Astrocyte (in vitro differentiated cells and primary cell): ENCODE data around the gene FCER1G. TPM values are rescaled to one million over a fixed set of nuclear protein-coding genes. Genes with fewer than 3 reads are reported as not detected.
A peak's percentile ranks its signal among the peaks of the same experiment; 100 is the strongest.

Experiments used
- DNase-seq: peaks from one replicate; pipeline ENCODE4 v3.0.0-alpha.2; 2010; ENCODE audit warnings: low read depth
- FAIRE-seq: peaks from 2 replicates; lab custom pipeline; 2011; peaks lifted over from hg19 to GRCh38; lab: Jason Lieb, UNC
- H2AFZ ChIP-seq: 2 replicates; pipeline ENCODE4 v1.6.0; 2012; ENCODE audit warnings: low read depth, low read length, inconsistent platforms
- H3K27ac ChIP-seq: 2 replicates; pipeline ENCODE4 v1.5.1; 2011; ENCODE audit warnings: low read depth, low read length, inconsistent platforms
- H3K27me3 ChIP-seq: 2 replicates; pipeline ENCODE4 v1.6.0; 2011; ENCODE audit warnings: low read length, inconsistent platforms; ENCODE audit not compliant: insufficient read depth
- H3K36me3 ChIP-seq: 2 replicates; pipeline ENCODE4 v1.5.1; 2011; ENCODE audit warnings: low read length, inconsistent platforms; ENCODE audit not compliant: insufficient read depth
- H3K4me1 ChIP-seq: 2 replicates; pipeline ENCODE4 v1.5.1; 2011; ENCODE audit warnings: low read length, inconsistent platforms; ENCODE audit not compliant: insufficient read depth
- H3K4me2 ChIP-seq: 2 replicates; pipeline ENCODE4 v1.6.0; 2012; ENCODE audit warnings: low read length, inconsistent platforms
- H3K4me3 ChIP-seq: 2 replicates; pipeline ENCODE4 v1.5.1; 2011; ENCODE audit warnings: low read depth, mild to moderate bottlenecking, low read length, inconsistent platforms; ENCODE audit not compliant: insufficient read depth
- H3K79me2 ChIP-seq: 2 replicates; pipeline ENCODE4 v1.6.0; 2012; ENCODE audit warnings: mild to moderate bottlenecking, low read length, inconsistent platforms; ENCODE audit not compliant: insufficient read depth
- H3K9ac ChIP-seq: 2 replicates; pipeline ENCODE4 v1.6.0; 2012; ENCODE audit warnings: mild to moderate bottlenecking, low read length, inconsistent platforms
- H3K9me3 ChIP-seq: 2 replicates; pipeline ENCODE4 v1.5.1; 2012; ENCODE audit warnings: low read depth, mild to moderate bottlenecking, low read length, inconsistent platforms; ENCODE audit not compliant: insufficient read depth
- H4K20me1 ChIP-seq: 2 replicates; pipeline ENCODE4 v1.6.0; 2012; ENCODE audit warnings: low read length, inconsistent platforms; ENCODE audit not compliant: insufficient read depth
- H3K27ac Mint-ChIP-seq: one replicate; pipeline ENCODE4 v1.8.0; 2021; ENCODE audit warnings: mild to moderate bottlenecking, mixed read lengths; ENCODE audit not compliant: unreplicated experiment
- H3K27me3 Mint-ChIP-seq: one replicate; pipeline ENCODE4 v1.8.0; 2021; ENCODE audit warnings: low read depth, mixed read lengths; ENCODE audit not compliant: unreplicated experiment
- H3K36me3 Mint-ChIP-seq: one replicate; pipeline ENCODE4 v1.8.0; 2021; ENCODE audit warnings: low read depth, mixed read lengths; ENCODE audit not compliant: unreplicated experiment
- H3K4me1 Mint-ChIP-seq: one replicate; pipeline ENCODE4 v1.8.0; 2021; ENCODE audit warnings: low read depth, mixed read lengths; ENCODE audit not compliant: unreplicated experiment
- H3K4me3 Mint-ChIP-seq: one replicate; pipeline ENCODE4 v1.8.0; 2021; ENCODE audit warnings: mild to moderate bottlenecking, moderate library complexity, mixed read lengths; ENCODE audit not compliant: unreplicated experiment
- H3K9me3 Mint-ChIP-seq: one replicate; pipeline ENCODE4 v1.8.0; 2021; ENCODE audit warnings: mild to moderate bottlenecking, mixed read lengths; ENCODE audit not compliant: unreplicated experiment
- EZH2 ChIP-seq: IDR thresholded peaks from 2 replicates; pipeline ENCODE4 v1.6.1; 2012; ENCODE audit warnings: mild to moderate bottlenecking, low read length, inconsistent platforms; ENCODE audit not compliant: insufficient read depth
- total RNA-seq: library from RNA; stranded (reverse); gene quantifications from 2 replicates; pipeline ENCODE4 v1.2.1, GENCODE V29; 2021
- TF ChIP-seq, protein P1 (sequence below): IDR thresholded peaks from 2 replicates; pipeline ENCODE4 v1.5.1; 2011; ENCODE audit warnings: low read depth, mild to moderate bottlenecking, inconsistent platforms, low read length, moderate library complexity; ENCODE audit not compliant: insufficient read depth

FCER1G gene
- total RNA-seq, 1 donor from 2014 or later, result 0.68 TPM

DNA sequence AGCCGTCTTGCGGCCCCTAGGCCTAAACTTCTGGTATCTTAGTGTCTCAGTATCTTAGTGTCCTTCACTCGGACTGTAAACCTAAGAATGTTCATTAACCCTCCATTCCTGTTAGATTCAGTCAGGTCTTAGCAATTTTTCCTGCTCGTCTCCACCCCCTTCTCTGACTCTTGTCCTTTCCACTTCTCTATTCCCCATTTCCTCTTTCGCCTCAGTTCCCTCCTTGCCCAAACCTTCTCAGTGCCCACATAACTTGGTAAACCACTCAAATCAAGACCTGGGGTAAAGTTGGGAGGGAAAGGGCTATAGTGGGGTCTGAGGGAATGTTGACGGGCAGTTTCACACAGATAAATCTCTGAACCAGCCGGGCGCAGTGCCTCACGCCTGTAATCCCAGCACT, 726 bp upstream of the FCER1G start:
- Mint-ChIP-seq H3K27ac (no peak overlapping the region), H3K27me3 (no peaks in the 10 kb centered on the region), H3K36me3 (peaks cover 31% of the 10 kb centered on the region), H3K9me3 (no peaks in the 10 kb centered on the region), H3K4me3 (no peak overlapping the region), H3K4me1 (peaks cover 20% of the 10 kb centered on the region)
- no peaks in the 10 kb centered on the region for H3K9me3 ChIP-seq
- FAIRE-seq (no peak), DNase-seq (no peak)
- H3K4me2 ChIP-seq, result no peak overlapping the region
- H3K79me2 ChIP-seq, result peaks cover 4% of the 10 kb centered on the region
- H3K27me3 ChIP-seq, result no peaks in the 10 kb centered on the region
- peaks cover 14% of the 10 kb centered on the region for H3K4me1 ChIP-seq
- H3K9ac ChIP-seq, result no peak overlapping the region
- H2AFZ ChIP-seq, result no peak overlapping the region
- TF ChIP-seq EZH2, result no peak
- TF ChIP-seq, protein P1, sequence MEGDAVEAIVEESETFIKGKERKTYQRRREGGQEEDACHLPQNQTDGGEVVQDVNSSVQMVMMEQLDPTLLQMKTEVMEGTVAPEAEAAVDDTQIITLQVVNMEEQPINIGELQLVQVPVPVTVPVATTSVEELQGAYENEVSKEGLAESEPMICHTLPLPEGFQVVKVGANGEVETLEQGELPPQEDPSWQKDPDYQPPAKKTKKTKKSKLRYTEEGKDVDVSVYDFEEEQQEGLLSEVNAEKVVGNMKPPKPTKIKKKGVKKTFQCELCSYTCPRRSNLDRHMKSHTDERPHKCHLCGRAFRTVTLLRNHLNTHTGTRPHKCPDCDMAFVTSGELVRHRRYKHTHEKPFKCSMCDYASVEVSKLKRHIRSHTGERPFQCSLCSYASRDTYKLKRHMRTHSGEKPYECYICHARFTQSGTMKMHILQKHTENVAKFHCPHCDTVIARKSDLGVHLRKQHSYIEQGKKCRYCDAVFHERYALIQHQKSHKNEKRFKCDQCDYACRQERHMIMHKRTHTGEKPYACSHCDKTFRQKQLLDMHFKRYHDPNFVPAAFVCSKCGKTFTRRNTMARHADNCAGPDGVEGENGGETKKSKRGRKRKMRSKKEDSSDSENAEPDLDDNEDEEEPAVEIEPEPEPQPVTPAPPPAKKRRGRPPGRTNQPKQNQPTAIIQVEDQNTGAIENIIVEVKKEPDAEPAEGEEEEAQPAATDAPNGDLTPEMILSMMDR, result no peak
- no peak overlapping the region for H3K27ac ChIP-seq
- peaks cover 32% of the 10 kb centered on the region for H3K36me3 ChIP-seq
- H4K20me1 ChIP-seq, result peaks cover 11% of the 10 kb centered on the region
- H3K4me3 ChIP-seq, result no peak overlapping the region

DNA sequence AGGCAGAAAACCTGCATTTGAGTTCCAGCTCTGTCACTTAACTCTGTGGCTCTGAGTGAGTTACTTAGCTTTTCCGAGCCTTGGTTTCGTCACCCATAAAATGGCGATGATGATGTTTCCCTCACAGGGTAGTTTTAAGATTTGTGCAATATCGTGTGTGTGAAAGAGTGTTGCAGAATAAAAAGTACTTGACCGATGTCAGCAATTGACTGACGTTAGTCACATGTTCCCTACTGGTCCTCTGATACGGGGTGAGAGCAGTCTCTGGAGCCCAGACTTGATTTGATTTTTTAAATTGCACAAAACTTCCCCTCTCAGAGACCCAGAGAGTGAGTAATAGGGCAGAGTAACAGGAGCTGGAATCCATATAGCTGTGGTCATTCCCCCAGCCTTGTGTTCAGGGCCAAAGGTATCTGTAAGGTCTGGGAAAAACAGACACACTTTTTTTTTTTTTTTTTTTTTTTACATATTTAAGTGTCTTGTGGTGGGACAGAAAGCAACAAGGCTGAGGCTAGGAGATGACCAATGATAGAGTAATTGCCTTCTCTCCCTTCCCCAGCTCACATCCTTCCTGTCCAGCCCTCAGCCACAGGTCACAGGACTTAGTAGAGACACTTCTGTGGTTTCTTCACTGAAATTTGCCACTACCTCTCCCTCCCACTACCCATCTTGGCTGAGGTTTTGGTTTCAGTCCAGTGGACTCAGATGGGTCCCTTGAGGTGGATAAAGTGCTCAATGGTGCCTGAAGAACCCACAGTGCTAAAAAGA, 2.0 kb downstream of the FCER1G start:
- DNase-seq (peak; percentile 75), FAIRE-seq (no peak)
- TF ChIP-seq EZH2, result no peak
- TF ChIP-seq, protein P1, result no peak
- Mint-ChIP-seq H3K27ac (peak overlapping the region; percentile 96), H3K36me3 (peaks cover 19% of the 10 kb centered on the region), H3K4me3 (no peak overlapping the region), H3K4me1 (peaks cover 15% of the 10 kb centered on the region), H3K9me3 (no peaks in the 10 kb centered on the region), H3K27me3 (peaks cover 3% of the 10 kb centered on the region)
- Histone ChIP-seq H3K36me3 (peaks cover 18% of the 10 kb centered on the region), H3K4me2 (peak overlapping the region; percentile 52), H3K9me3 (no peaks in the 10 kb centered on the region), H3K9ac (peak overlapping the region; percentile 48), H3K27me3 (no peaks in the 10 kb centered on the region), H2AFZ (no peak overlapping the region), H3K4me3 (no peak overlapping the region), H3K27ac (peak overlapping the region; percentile 48), H3K4me1 (peaks cover 14% of the 10 kb centered on the region), H4K20me1 (no peaks in the 10 kb centered on the region), H3K79me2 (no peaks in the 10 kb centered on the region)

DNA sequence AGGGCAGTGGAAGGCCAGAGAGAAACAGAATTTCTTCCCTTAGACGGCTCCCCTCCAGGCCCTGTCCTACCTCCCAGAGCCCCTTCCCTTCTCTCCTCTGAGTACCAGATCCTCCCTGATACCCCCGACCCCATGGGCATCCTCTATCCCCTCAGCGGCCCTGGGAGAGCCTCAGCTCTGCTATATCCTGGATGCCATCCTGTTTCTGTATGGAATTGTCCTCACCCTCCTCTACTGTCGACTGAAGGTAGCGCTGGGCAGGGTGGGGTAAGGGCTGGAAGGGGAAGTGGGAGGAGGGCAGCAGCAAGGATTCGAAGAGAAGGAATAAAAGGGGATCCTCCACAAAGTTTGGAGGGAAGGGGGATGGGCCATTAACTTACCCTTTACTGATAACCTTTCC, 2.7 kb downstream of the FCER1G start:
- peaks cover 17% of the 10 kb centered on the region for H3K36me3 Mint-ChIP-seq
- H3K4me1 Mint-ChIP-seq, result peaks cover 15% of the 10 kb centered on the region
- H3K27me3 Mint-ChIP-seq, result peaks cover 5% of the 10 kb centered on the region
- Histone ChIP-seq H3K4me1 (peaks cover 14% of the 10 kb centered on the region), H3K9me3 (no peaks in the 10 kb centered on the region), H4K20me1 (no peaks in the 10 kb centered on the region), H2AFZ (no peak overlapping the region), H3K4me3 (no peak overlapping the region), H3K27ac (peak overlapping the region; percentile 48), H3K27me3 (no peaks in the 10 kb centered on the region), H3K36me3 (peaks cover 16% of the 10 kb centered on the region), H3K79me2 (no peaks in the 10 kb centered on the region), H3K9ac (peak overlapping the region; percentile 48), H3K4me2 (peak overlapping the region; percentile 52)
- H3K9me3 Mint-ChIP-seq, result no peaks in the 10 kb centered on the region
- FAIRE-seq (no peak), DNase-seq (no peak)
- no peak overlapping the region for H3K4me3 Mint-ChIP-seq
- H3K27ac Mint-ChIP-seq, result peak overlapping the region; percentile 77
- TF ChIP-seq EZH2, result no peak
- TF ChIP-seq, protein P1, result no peak
